ENCODE measurements around the gene BICDL2.
"Not testable (repeated sequence)": the region's sequence is repeated elsewhere in the genome, so short reads cannot be mapped to it uniquely, and the experiment has no call there.

The BICDL2 gene

GRCh38 chr16:3075523-3075915 is 38.8 kb upstream of the BICDL2 start:
- no peak for ATAC-seq

DNA sequence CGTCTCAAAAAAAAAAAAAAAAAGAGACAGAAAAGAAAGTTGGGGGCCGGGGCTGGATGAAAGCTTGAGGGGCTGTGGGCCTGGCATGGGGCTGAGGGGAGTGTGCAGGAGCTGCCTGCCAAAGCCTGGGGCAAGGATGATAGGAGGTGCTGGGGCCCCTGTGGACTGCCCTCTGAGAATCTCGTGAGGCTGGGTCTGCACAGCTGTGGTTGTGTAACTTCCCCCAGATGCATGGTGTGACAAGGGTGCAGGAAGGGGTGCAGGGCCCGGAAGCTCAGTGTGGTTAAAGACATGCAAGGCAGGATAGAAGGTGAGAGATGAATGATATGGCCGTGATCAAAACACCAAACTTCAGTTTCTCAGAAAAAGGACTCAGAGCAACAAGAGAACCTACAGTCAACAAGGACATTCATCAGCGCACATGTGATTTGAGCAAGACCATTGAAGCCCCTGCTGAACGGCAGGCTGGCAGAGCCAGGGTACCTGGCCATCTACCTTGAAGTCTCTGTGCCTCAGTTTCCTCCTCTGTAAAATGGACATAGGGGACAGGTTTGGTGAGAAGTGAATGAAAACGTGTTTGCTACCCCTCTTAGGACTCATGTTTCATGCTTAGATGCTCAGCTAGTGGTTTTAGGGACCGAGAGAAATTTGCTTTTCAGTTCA is 38.2 kb upstream of the BICDL2 start:
- TF ChIP-seq ISL1 (CRISPR knock-in tag; IDR thresholded peaks at IDR 0.05), result no peak
- TF ChIP-seq BACH2 (CRISPR knock-in tag; IDR thresholded peaks at IDR 0.05; ENCODE audit: borderline replicate concordance), result no peak
- TF ChIP-seq TSHZ2 (CRISPR knock-in tag; IDR thresholded peaks at IDR 0.05), result no peak
- no peak for TF ChIP-seq ZNF565 (CRISPR knock-in tag; conservative IDR thresholded peaks at IDR 0.05; ENCODE audit: low read depth)
- no peak for TF ChIP-seq ZNF8 (CRISPR knock-in tag; IDR thresholded peaks at IDR 0.05)
- no peak for TF ChIP-seq ZFP3 (CRISPR knock-in tag; IDR thresholded peaks at IDR 0.05)
- ATAC-seq, result no peak

More at GRCh38 chr16:3075523-3075915, 38.8 kb upstream of the BICDL2 start:
- TF ChIP-seq, protein P1, sequence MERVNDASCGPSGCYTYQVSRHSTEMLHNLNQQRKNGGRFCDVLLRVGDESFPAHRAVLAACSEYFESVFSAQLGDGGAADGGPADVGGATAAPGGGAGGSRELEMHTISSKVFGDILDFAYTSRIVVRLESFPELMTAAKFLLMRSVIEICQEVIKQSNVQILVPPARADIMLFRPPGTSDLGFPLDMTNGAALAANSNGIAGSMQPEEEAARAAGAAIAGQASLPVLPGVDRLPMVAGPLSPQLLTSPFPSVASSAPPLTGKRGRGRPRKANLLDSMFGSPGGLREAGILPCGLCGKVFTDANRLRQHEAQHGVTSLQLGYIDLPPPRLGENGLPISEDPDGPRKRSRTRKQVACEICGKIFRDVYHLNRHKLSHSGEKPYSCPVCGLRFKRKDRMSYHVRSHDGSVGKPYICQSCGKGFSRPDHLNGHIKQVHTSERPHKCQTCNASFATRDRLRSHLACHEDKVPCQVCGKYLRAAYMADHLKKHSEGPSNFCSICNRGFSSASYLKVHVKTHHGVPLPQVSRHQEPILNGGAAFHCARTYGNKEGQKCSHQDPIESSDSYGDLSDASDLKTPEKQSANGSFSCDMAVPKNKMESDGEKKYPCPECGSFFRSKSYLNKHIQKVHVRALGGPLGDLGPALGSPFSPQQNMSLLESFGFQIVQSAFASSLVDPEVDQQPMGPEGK (CRISPR knock-in tag; IDR thresholded peaks at IDR 0.05; ENCODE audit: borderline replicate concordance), result no peak
- TF ChIP-seq SNAI2 (CRISPR knock-in tag; IDR thresholded peaks at IDR 0.05) (no peak), TOX (CRISPR knock-in tag; IDR thresholded peaks at IDR 0.05; ENCODE audit: borderline replicate concordance) (no peak), ZFP3 (CRISPR knock-in tag; IDR thresholded peaks at IDR 0.05) (no peak), CSDC2 (CRISPR knock-in tag; IDR thresholded peaks at IDR 0.05) (no peak), RARB (CRISPR knock-in tag; IDR thresholded peaks at IDR 0.05) (no peak)

- TF ChIP-seq ZNF70 (CRISPR knock-in tag; IDR thresholded peaks at IDR 0.05) (no peak), ZNF8 (CRISPR knock-in tag; IDR thresholded peaks at IDR 0.05) (no peak), ISL1 (CRISPR knock-in tag; IDR thresholded peaks at IDR 0.05) (no peak), ZFP3 (CRISPR knock-in tag; IDR thresholded peaks at IDR 0.05) (no peak), TCF4 (CRISPR knock-in tag; IDR thresholded peaks at IDR 0.05; ENCODE audit: borderline replicate concordance) (no peak), BACH2 (CRISPR knock-in tag; IDR thresholded peaks at IDR 0.05; ENCODE audit: borderline replicate concordance) (no peak), SNAI2 (CRISPR knock-in tag; IDR thresholded peaks at IDR 0.05) (no peak), TOX (CRISPR knock-in tag; IDR thresholded peaks at IDR 0.05; ENCODE audit: borderline replicate concordance) (no peak), PPARA (CRISPR knock-in tag; IDR thresholded peaks at IDR 0.05; ENCODE audit: borderline replicate concordance) (no peak), CSDC2 (CRISPR knock-in tag; IDR thresholded peaks at IDR 0.05) (no peak), ZFP30 (CRISPR knock-in tag; IDR thresholded peaks at IDR 0.05) (no peak), ZNF565 (CRISPR knock-in tag; conservative IDR thresholded peaks at IDR 0.05; ENCODE audit: low read depth) (no peak)
- TF ChIP-seq, protein P2, sequence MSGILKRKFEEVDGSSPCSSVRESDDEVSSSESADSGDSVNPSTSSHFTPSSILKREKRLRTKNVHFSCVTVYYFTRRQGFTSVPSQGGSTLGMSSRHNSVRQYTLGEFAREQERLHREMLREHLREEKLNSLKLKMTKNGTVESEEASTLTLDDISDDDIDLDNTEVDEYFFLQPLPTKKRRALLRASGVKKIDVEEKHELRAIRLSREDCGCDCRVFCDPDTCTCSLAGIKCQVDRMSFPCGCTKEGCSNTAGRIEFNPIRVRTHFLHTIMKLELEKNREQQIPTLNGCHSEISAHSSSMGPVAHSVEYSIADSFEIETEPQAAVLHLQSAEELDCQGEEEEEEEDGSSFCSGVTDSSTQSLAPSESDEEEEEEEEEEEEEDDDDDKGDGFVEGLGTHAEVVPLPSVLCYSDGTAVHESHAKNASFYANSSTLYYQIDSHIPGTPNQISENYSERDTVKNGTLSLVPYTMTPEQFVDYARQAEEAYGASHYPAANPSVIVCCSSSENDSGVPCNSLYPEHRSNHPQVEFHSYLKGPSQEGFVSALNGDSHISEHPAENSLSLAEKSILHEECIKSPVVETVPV (CRISPR knock-in tag; IDR thresholded peaks at IDR 0.05), result no peak
- TF ChIP-seq, protein P3, sequence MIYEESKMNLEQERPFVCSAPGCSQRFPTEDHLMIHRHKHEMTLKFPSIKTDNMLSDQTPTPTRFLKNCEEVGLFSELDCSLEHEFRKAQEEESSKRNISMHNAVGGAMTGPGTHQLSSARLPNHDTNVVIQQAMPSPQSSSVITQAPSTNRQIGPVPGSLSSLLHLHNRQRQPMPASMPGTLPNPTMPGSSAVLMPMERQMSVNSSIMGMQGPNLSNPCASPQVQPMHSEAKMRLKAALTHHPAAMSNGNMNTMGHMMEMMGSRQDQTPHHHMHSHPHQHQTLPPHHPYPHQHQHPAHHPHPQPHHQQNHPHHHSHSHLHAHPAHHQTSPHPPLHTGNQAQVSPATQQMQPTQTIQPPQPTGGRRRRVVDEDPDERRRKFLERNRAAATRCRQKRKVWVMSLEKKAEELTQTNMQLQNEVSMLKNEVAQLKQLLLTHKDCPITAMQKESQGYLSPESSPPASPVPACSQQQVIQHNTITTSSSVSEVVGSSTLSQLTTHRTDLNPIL (CRISPR knock-in tag; IDR thresholded peaks at IDR 0.05; ENCODE audit: low read depth), result no peak
These were observed 36.7 kb upstream of the BICDL2 start for GRCh38 chr16:3073448-3073847.

GRCh38 chr16:3072576-3073263 is 36.0 kb upstream of the BICDL2 start:
- not testable (repeated sequence) for ATAC-seq

More at GRCh38 chr16:3073448-3073847, 36.7 kb upstream of the BICDL2 start:
- ATAC-seq, result no peak

- ATAC-seq, result not testable (repeated sequence)
These were observed 35.4 kb upstream of the BICDL2 start for GRCh38 chr16:3072148-3072547.

All from SK-N-SH treated with all-trans-retinoic acid at 6 μM for 48 hours (cell line).